ENCODE measurements around the gene LRRFIP1. TPM values are rescaled to one million over a fixed set of nuclear protein-coding genes. Genes with fewer than 3 reads are reported as not detected.

LRRFIP1 gene
- total RNA-seq, 6 experiments from 2014 or later, result 90.6 to 107 (median 102) TPM

DNA sequence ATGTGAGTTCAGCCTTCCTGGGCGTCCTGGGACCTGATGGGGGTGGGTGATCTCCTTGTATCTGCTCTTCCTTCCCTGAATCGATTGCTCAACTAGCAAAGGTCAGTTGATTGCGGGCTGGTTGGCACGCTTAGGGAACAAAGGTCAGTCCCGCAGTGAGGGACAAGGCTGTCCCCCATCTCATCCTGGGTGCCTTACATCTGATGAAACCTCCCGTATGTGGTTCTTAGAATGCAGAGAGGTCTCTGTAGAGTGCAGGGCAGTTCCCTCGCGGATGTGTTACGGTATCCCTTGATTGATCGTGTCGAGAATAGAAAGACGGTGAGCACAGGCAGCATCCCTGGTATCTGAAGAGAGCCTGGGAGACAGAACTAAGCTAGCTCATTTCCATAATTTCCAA lies 114.8 kb downstream of the LRRFIP1 start:
- TF ChIP-seq, protein P1, sequence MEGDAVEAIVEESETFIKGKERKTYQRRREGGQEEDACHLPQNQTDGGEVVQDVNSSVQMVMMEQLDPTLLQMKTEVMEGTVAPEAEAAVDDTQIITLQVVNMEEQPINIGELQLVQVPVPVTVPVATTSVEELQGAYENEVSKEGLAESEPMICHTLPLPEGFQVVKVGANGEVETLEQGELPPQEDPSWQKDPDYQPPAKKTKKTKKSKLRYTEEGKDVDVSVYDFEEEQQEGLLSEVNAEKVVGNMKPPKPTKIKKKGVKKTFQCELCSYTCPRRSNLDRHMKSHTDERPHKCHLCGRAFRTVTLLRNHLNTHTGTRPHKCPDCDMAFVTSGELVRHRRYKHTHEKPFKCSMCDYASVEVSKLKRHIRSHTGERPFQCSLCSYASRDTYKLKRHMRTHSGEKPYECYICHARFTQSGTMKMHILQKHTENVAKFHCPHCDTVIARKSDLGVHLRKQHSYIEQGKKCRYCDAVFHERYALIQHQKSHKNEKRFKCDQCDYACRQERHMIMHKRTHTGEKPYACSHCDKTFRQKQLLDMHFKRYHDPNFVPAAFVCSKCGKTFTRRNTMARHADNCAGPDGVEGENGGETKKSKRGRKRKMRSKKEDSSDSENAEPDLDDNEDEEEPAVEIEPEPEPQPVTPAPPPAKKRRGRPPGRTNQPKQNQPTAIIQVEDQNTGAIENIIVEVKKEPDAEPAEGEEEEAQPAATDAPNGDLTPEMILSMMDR (IDR thresholded peaks at IDR 0.05), result no peak
- Mint-ChIP-seq H3K4me1 (ENCODE audit: low read depth) (peaks cover 36% of the 10 kb centered on the region), H3K27me3 (ENCODE audit: insufficient read depth) (peaks cover 3% of the 10 kb centered on the region; the same call in 1 of the 2 replicates), H3K36me3 (ENCODE audit: low read depth) (peaks cover 11% of the 10 kb centered on the region), H3K4me3 (no peak overlapping the region), H3K9me3 (no peaks in the 10 kb centered on the region), H3K27ac (peak overlapping the region; percentile 62; the same call in 1 of the 2 replicates)
- no peak for DNase-seq

DNA sequence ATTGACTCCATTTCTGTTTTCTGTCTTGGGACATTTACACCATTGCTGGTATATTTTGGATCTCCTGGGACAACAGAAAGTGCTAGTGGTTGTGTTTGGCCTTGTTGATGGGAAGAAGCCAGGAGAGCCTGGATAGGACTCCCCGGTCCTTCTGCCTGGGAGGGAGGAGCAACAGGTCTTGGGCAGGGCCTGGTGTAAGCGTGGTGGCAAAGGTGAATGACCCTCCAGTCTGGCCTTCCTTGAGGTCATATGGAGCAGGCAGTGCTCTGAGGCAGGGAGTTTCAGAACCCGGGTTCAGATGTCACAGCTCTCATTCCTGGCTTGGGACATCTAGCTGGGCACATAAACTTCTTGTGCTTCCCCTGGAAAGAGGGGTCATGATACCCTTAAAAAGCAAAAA lies 115.2 kb downstream of the LRRFIP1 start:
- peaks cover 3% of the 10 kb centered on the region; the same call in 1 of the 2 replicates for H3K27me3 Mint-ChIP-seq (ENCODE audit: insufficient read depth)
- H3K27ac Mint-ChIP-seq, result peak overlapping the region; percentile 62
- DNase-seq, result no peak
- TF ChIP-seq, protein P1 (IDR thresholded peaks at IDR 0.05), result no peak
- no peak overlapping the region for H3K4me3 Mint-ChIP-seq
- no peaks in the 10 kb centered on the region for H3K9me3 Mint-ChIP-seq
- H3K36me3 Mint-ChIP-seq (ENCODE audit: low read depth), result peaks cover 11% of the 10 kb centered on the region
- peaks cover 32% of the 10 kb centered on the region for H3K4me1 Mint-ChIP-seq (ENCODE audit: low read depth)

DNA sequence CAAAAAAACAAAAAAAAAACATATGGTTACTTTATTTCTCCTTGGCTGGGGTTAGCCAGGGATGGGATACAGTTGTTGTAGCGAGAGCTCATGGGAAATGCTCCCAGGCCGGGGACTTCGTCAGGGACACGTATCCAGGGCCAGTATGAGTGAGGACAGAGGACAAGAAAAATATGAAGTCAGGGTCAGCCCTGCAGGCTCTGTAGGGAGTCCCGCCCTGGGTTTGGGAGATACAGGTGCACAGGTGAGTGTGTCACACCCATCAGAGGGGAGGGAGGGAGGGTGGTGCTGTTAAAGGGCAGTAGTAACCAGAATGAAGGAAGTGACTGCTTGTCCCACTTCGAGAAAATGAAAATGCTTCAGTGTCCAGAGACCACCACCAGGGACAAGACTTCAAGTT lies 115.6 kb downstream of the LRRFIP1 start:
- no peak for DNase-seq
- Mint-ChIP-seq H3K27ac (peak overlapping the region; percentile 84), H3K4me3 (no peak overlapping the region), H3K27me3 (ENCODE audit: insufficient read depth) (peaks cover 3% of the 10 kb centered on the region; the same call in 1 of the 2 replicates), H3K9me3 (no peaks in the 10 kb centered on the region), H3K36me3 (ENCODE audit: low read depth) (peaks cover 7% of the 10 kb centered on the region), H3K4me1 (ENCODE audit: low read depth) (peaks cover 28% of the 10 kb centered on the region)
- TF ChIP-seq, protein P1 (IDR thresholded peaks at IDR 0.05), result no peak

DNA sequence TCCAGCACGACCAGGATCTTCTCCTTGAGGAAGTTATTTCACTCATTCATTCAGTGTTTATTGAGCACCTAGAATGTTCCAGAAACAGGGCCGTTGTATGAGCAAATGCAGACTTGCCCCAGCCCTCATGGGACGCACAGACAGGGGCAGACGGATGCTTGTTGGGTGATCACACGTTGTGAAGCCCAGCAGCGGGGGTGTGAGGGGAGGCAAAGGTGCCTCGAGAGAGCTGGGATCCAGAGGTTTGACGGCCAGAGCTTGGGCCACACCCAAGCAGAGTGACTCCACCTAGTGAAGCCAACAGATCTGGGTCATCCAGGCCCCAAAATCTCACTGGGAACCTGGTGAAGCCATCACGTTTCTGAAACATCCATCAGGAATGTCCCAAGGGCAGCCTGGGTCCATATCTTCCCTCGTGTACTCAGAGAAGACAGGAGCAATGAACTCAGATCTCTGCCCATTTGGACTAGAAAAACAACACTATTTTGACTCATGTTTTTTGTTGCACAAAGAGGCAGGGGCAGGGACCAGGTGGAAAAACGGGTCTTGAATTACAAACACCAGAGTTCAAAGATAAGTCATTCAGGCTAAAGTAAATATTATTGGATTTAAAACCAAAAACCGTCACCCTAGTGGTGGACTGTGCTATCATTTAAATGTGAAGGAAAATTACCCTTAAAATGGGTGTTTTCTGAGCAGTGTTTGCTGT lies 116.3 kb downstream of the LRRFIP1 start:
- peaks cover 3% of the 10 kb centered on the region; the same call in 1 of the 2 replicates for H3K27me3 Mint-ChIP-seq (ENCODE audit: insufficient read depth)
- peak overlapping the region; percentile 84 for H3K27ac Mint-ChIP-seq
- peak; percentile 14 for DNase-seq
- peaks cover 26% of the 10 kb centered on the region for H3K4me1 Mint-ChIP-seq (ENCODE audit: low read depth)
- peaks cover 6% of the 10 kb centered on the region; the same call in 1 of the 2 replicates for H3K36me3 Mint-ChIP-seq (ENCODE audit: low read depth)
- H3K9me3 Mint-ChIP-seq, result no peaks in the 10 kb centered on the region
- H3K4me3 Mint-ChIP-seq, result no peak overlapping the region
- TF ChIP-seq, protein P1 (IDR thresholded peaks at IDR 0.05), result peak; percentile 69

DNA sequence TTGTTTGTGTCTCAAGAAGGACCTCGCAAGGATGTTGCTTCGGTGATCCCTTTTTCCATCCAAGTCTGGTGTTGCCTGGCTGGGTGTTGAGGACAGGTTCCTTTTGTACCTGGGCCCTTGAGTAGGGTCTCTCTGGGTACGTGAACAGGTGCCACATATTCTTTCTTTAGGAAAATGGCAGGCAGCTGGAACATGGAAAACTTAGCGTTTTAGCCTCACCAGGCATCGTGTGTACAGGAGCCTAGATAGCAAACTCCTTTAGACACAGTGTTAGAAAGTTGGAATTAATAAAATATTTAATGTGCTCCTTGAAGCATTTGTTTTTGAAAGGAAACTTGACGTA lies 116.9 kb downstream of the LRRFIP1 start:
- no peak for DNase-seq
- peaks cover 26% of the 10 kb centered on the region for H3K4me1 Mint-ChIP-seq (ENCODE audit: low read depth)
- no peak overlapping the region for H3K4me3 Mint-ChIP-seq
- peaks cover 3% of the 10 kb centered on the region; the same call in 1 of the 2 replicates for H3K27me3 Mint-ChIP-seq (ENCODE audit: insufficient read depth)
- no peaks in the 10 kb centered on the region for H3K9me3 Mint-ChIP-seq
- peak overlapping the region; percentile 84; the same call in 1 of the 2 replicates for H3K27ac Mint-ChIP-seq
- TF ChIP-seq, protein P1 (IDR thresholded peaks at IDR 0.05), result no peak
- H3K36me3 Mint-ChIP-seq (ENCODE audit: low read depth), result peaks cover 3% of the 10 kb centered on the region; the same call in 1 of the 2 replicates

Data from HFFc6 (cell line).